Measurements from ENCODE around the gene PPP1R12B. TPM values are rescaled to one million over a fixed set of nuclear protein-coding genes. Genes with fewer than 3 reads are reported as not detected.
"Not testable (repeated sequence)": the region's sequence is repeated elsewhere in the genome, so short reads cannot be mapped to it uniquely, and the experiment has no call there.

PPP1R12B gene
- total and polyA plus RNA-seq, 2 donors (not counting 3 experiments of a cell fraction or from before 2014, with no cell fraction given), result 8.4 to 11.5 TPM

GRCh38 chr1:202605515-202605914, 257.0 kb downstream of the PPP1R12B start:
- no TSS peak for BruUV-seq (replicated peaks)
- TF ChIP-seq, protein P1, sequence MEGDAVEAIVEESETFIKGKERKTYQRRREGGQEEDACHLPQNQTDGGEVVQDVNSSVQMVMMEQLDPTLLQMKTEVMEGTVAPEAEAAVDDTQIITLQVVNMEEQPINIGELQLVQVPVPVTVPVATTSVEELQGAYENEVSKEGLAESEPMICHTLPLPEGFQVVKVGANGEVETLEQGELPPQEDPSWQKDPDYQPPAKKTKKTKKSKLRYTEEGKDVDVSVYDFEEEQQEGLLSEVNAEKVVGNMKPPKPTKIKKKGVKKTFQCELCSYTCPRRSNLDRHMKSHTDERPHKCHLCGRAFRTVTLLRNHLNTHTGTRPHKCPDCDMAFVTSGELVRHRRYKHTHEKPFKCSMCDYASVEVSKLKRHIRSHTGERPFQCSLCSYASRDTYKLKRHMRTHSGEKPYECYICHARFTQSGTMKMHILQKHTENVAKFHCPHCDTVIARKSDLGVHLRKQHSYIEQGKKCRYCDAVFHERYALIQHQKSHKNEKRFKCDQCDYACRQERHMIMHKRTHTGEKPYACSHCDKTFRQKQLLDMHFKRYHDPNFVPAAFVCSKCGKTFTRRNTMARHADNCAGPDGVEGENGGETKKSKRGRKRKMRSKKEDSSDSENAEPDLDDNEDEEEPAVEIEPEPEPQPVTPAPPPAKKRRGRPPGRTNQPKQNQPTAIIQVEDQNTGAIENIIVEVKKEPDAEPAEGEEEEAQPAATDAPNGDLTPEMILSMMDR (IDR thresholded peaks at IDR 0.05; ENCODE audit: extremely low read depth in 1 of 2, insufficient read depth in 1 of 2, low read depth in 1 of 2, low read length in 2 of 2), result no peak
- TF ChIP-seq MAX (IDR thresholded peaks at IDR 0.05; ENCODE audit: insufficient read depth, insufficient read length) (no peak), JUN (IDR thresholded peaks at IDR 0.05; ENCODE audit: borderline replicate concordance, insufficient read depth, insufficient read length, low read depth) (no peak), GATA2 (IDR thresholded peaks at IDR 0.05; ENCODE audit: insufficient read depth, insufficient read length, low read depth, low read length) (no peak)
- Histone ChIP-seq H3K4me3 (replicated peaks in 1 of 3; ENCODE audit: insufficient read depth in 1 of 3, low read depth in 1 of 3, low read length in 3 of 3) (no peak overlapping the region), H3K4me1 (ENCODE audit: control insufficient read depth, extremely low read depth, insufficient read depth, low read length) (no peaks in the 10 kb centered on the region), H3K4me2 (ENCODE audit: insufficient read depth, low read length) (no peak overlapping the region), H3K9me1 (replicated peaks; ENCODE audit: control insufficient read depth, extremely low read depth, insufficient read depth, low read length) (no peaks in the 10 kb centered on the region), H3K9ac (replicated peaks; ENCODE audit: extremely low read depth, insufficient read depth, low read length) (no peak overlapping the region), H2AFZ (ENCODE audit: low read depth, low read length) (no peak overlapping the region), H3K9me3 (replicated peaks; ENCODE audit: control insufficient read depth, insufficient read depth, low read length) (no peaks in the 10 kb centered on the region), H3K36me3 (ENCODE audit: control insufficient read depth in 2 of 2, extremely low read depth in 1 of 2, insufficient read depth in 2 of 2, low read length in 2 of 2) (no peaks in the 10 kb centered on the region), H3K79me2 (ENCODE audit: control insufficient read depth, insufficient read depth, low read length) (no peaks in the 10 kb centered on the region), H3K27me3 (ENCODE audit: control insufficient read depth in 2 of 2, insufficient read depth in 2 of 2, low read length in 2 of 2) (no peaks in the 10 kb centered on the region), H3K27ac (ENCODE audit: insufficient read depth, low read depth, low read length) (no peak overlapping the region), H4K20me1 (replicated peaks; ENCODE audit: control insufficient read depth, extremely low read depth, insufficient read depth, low read length) (no peaks in the 10 kb centered on the region)
- ChIA-PET CTCF (interaction anchor here (0.9 kb wide), 1 partner anchor 19 kb away, joined by 3 read pairs; no protein-coding TSS in a partner anchor), POLR2A (no interaction called here)
- DNase-seq (ENCODE audit: low read depth, low spot score) (no peak), FAIRE-seq (no peak)
- dilution Hi-C loops (cut with MboI; ENCODE audit: extremely low pct_ligation_motif_present, low sequenced_read_pairs), result no loop called here
- intact Hi-C loops (cut with micrococcal nuclease), result no loop called here

GRCh38 chr1:202612036-202612435, 263.5 kb downstream of the PPP1R12B start:
- H2AFZ ChIP-seq (ENCODE audit: low read depth, low read length); H3K9ac ChIP-seq (replicated peaks; ENCODE audit: extremely low read depth, insufficient read depth, low read length); H3K27ac ChIP-seq (ENCODE audit: insufficient read depth, low read depth, low read length); H3K36me3 ChIP-seq (ENCODE audit: control insufficient read depth in 2 of 2, extremely low read depth in 1 of 2, insufficient read depth in 2 of 2, low read length in 2 of 2); H3K9me1 ChIP-seq (replicated peaks; ENCODE audit: control insufficient read depth, extremely low read depth, insufficient read depth, low read length); DNase-seq (ENCODE audit: low read depth, low spot score); dilution Hi-C loops (cut with MboI; ENCODE audit: extremely low pct_ligation_motif_present, low sequenced_read_pairs); H3K4me3 ChIP-seq (replicated peaks in 1 of 3; ENCODE audit: insufficient read depth in 1 of 3, low read depth in 1 of 3, low read length in 3 of 3); H4K20me1 ChIP-seq (replicated peaks; ENCODE audit: control insufficient read depth, extremely low read depth, insufficient read depth, low read length); H3K79me2 ChIP-seq (ENCODE audit: control insufficient read depth, insufficient read depth, low read length); H3K27me3 ChIP-seq (ENCODE audit: control insufficient read depth in 2 of 2, insufficient read depth in 2 of 2, low read length in 2 of 2); POLR2A ChIA-PET; H3K4me2 ChIP-seq (ENCODE audit: insufficient read depth, low read length); H3K9me3 ChIP-seq (replicated peaks; ENCODE audit: control insufficient read depth, insufficient read depth, low read length); intact Hi-C loops (cut with micrococcal nuclease); BruUV-seq (replicated peaks); FAIRE-seq: not testable (repeated sequence)
- CTCF ChIA-PET, result interaction anchor here (1.2 to 3.7 kb wide), 2 partner anchors 12 to 110 kb away, joined by 3 to 17 read pairs; no protein-coding TSS in a partner anchor
- peaks cover 17% of the 10 kb centered on the region for H3K4me1 ChIP-seq (ENCODE audit: control insufficient read depth, extremely low read depth, insufficient read depth, low read length)
